CD8-positive, alpha-beta memory T cell (primary cell): Measurements from ENCODE around the gene DAP. TPM values are rescaled to one million over a fixed set of nuclear protein-coding genes. Genes with fewer than 3 reads are reported as not detected.

Source experiments
- CTCF ChIA-PET: fragments of 350-600 bp; sonication (Branson Sonifier 250); formaldehyde crosslinking; loops from one replicate; lab custom pipeline; 2021; ENCODE audit warnings: antibody characterized with exemption; lab: Charles Lee
- POLR2A ChIA-PET: fragments of 350-600 bp; sonication (Branson Sonifier 250); formaldehyde crosslinking; loops from one replicate; lab custom pipeline; 2021; ENCODE audit warnings: antibody characterized with exemption; lab: Charles Lee
- DNase-seq, 5 donors: peaks; one replicate each; pipeline versions ENCODE4 v3.0.0 to v3.0.0-alpha.2; 2020 to 2022; ENCODE audit warnings: mixed read lengths in 1 of 5
- H3K27ac ChIP-seq: one replicate; pipeline ENCODE4 v1.7.0; 2013; ENCODE audit warnings: low read depth, mild to moderate bottlenecking, low read length, moderate library complexity
- H3K27me3 ChIP-seq: 2 replicates; pipeline ENCODE4 v1.7.0; 2013; ENCODE audit warnings: low read length, mild to moderate bottlenecking; ENCODE audit not compliant: insufficient read depth, poor library complexity, severe bottlenecking
- H3K36me3 ChIP-seq: 2 replicates; pipeline ENCODE4 v1.7.0; 2013; ENCODE audit warnings: mild to moderate bottlenecking, low read length, moderate library complexity; ENCODE audit not compliant: insufficient read depth
- H3K4me1 ChIP-seq: 2 replicates; pipeline ENCODE4 v1.7.0; 2013; ENCODE audit warnings: mild to moderate bottlenecking, low read length, moderate library complexity; ENCODE audit not compliant: insufficient read depth
- H3K4me3 ChIP-seq: 2 replicates; pipeline ENCODE4 v1.7.0; 2013; ENCODE audit warnings: mild to moderate bottlenecking, low read length
- H3K9me3 ChIP-seq: 2 replicates; pipeline ENCODE4 v1.7.0; 2013; ENCODE audit warnings: mild to moderate bottlenecking, low read length
- H3K27ac Mint-ChIP-seq, 8 donors: one replicate each; pipeline ENCODE4 v1.8.0; 2020 to 2021; ENCODE audit warnings: mixed read lengths in 8 of 8, mild to moderate bottlenecking in 6 of 8, inconsistent platforms in 3 of 8, moderate library complexity in 3 of 8
- H3K27me3 Mint-ChIP-seq, 2 donors: one replicate each; pipeline ENCODE4 v1.8.0; 2020 to 2021; ENCODE audit warnings: mixed read lengths in 2 of 2, mild to moderate bottlenecking in 1 of 2, moderate library complexity in 1 of 2
- H3K36me3 Mint-ChIP-seq, 3 donors: one replicate each; pipeline ENCODE4 v1.8.0; 2020 to 2021; ENCODE audit warnings: mixed read lengths in 3 of 3, inconsistent platforms in 1 of 3, mild to moderate bottlenecking in 1 of 3
- H3K4me1 Mint-ChIP-seq, 3 donors: one replicate each; pipeline ENCODE4 v1.8.0; 2020 to 2021; ENCODE audit warnings: mixed read lengths in 3 of 3, inconsistent platforms in 1 of 3, mild to moderate bottlenecking in 1 of 3
- H3K4me3 Mint-ChIP-seq, 7 donors: one replicate each; pipeline ENCODE4 v1.8.0; 2020 to 2021; ENCODE audit warnings: mixed read lengths in 7 of 7, mild to moderate bottlenecking in 6 of 7, moderate library complexity in 4 of 7, inconsistent platforms in 2 of 7
- H3K9me3 Mint-ChIP-seq, 5 donors: one replicate each; pipeline ENCODE4 v1.8.0; 2020 to 2022; ENCODE audit warnings: mixed read lengths in 5 of 5, mild to moderate bottlenecking in 3 of 5, moderate library complexity in 2 of 5, inconsistent platforms in 1 of 5
- polyA plus RNA-seq: library from polyadenylated mRNA; unstranded; fragments of 300-500 nt; fragmentation: Illumina TruSeq; gene quantifications from one replicate; pipeline ENCODE4 v1.2.3, GENCODE V29; 2021
- total RNA-seq, 2 experiments: library from RNA; stranded (reverse); gene quantifications; one replicate each; pipeline ENCODE4 v1.2.3, GENCODE V29; 2021

DAP gene
- total and polyA plus RNA-seq, 3 experiments from 2014 or later: 60.0 to 73.7 (median 61.5) TPM

DNA sequence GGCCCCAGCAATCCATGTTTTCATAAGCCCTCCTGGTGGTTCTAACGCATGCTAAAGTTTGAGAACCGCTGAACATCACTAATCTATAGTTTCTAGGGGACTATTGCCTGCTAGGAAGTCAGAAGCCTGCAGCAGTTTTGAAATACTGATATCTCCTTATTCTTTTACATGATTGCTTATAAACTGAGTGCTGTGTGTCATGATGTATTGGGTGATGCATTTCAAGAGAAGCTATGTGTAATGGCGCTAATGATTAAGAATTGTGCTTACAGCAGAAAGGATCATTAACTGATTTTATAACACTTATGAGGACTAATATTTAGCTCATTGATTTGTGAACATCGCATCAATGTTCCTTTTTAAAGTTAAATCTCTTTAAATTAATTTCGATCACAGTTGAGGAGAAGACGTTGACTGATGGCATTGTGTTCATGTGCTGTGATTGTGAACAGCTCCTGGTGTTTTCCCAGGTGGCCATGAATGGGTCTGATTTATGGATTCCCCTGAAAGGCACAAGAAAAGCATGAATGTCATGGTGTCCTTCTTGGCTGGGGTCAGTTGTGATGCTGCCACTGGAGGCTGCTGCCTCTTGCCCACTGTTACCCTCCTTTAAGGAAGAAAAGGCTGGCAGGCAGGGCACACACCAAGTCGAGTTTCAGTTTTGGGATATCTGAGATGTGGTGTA is 12.0 kb upstream of the DAP start:
- no peaks in the 10 kb centered on the region for H3K4me1 Mint-ChIP-seq
- H3K36me3 Mint-ChIP-seq: no peaks in the 10 kb centered on the region
- peaks cover 5 to 46% of the 10 kb centered on the region in 2 donors for H3K27me3 Mint-ChIP-seq
- H3K27ac ChIP-seq: no peak overlapping the region
- no peaks in the 10 kb centered on the region for H3K36me3 ChIP-seq
- ChIA-PET CTCF (no interaction called here), POLR2A (interaction anchor here (0.6 kb wide), 1 partner anchor 204 kb away, joined by 3 read pairs; no protein-coding TSS in a partner anchor)
- H3K9me3 ChIP-seq: no peaks in the 10 kb centered on the region
- no peaks in the 10 kb centered on the region for H3K27me3 ChIP-seq
- no peak overlapping the region for H3K4me3 Mint-ChIP-seq
- no peaks in the 10 kb centered on the region for H3K9me3 Mint-ChIP-seq
- no peaks in the 10 kb centered on the region for H3K4me1 ChIP-seq
- peak overlapping the region in 1 of 8 donors; percentile 45 for H3K27ac Mint-ChIP-seq
- H3K4me3 ChIP-seq: no peak overlapping the region
- DNase-seq: no peak

DNA sequence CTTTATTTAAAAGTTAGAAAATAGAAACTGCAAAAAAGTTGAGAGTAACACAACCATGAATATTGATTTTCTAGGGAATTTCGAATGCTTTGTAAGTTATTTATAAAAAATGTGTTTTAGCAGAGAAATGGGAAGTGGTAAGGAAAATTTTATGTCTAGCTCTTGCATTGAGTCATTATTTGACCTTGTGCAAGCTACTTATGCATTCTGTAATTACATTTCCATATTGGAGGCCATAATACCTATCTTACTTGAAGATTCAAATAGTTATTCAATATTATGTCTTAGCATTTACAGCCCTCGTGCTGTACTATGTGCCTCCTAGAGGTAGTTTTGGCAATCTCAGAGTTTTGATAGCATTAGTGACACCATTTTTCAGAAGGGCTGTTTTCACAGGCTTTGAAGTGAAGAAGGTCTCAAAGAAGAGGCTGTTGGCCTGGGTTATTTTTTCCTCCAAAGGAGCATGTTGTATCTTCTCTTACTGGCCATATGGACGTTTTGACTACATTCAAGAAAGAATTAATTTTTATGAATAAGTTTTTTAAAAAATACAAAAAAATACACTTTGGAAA is 7.4 kb upstream of the DAP start:
- Mint-ChIP-seq H3K36me3 (no peaks in the 10 kb centered on the region), H3K27me3 (peaks cover 7 to 22% of the 10 kb centered on the region in 2 donors), H3K4me1 (no peaks in the 10 kb centered on the region), H3K4me3 (no peak overlapping the region), H3K27ac (no peak overlapping the region), H3K9me3 (no peaks in the 10 kb centered on the region)
- no peak overlapping the region for H3K27ac ChIP-seq
- DNase-seq: no peak
- H3K27me3 ChIP-seq: no peaks in the 10 kb centered on the region
- POLR2A ChIA-PET: no interaction called here
- H3K4me1 ChIP-seq: no peaks in the 10 kb centered on the region
- H3K4me3 ChIP-seq: no peak overlapping the region
- CTCF ChIA-PET: no interaction called here
- no peaks in the 10 kb centered on the region for H3K9me3 ChIP-seq
- no peaks in the 10 kb centered on the region for H3K36me3 ChIP-seq

DNA sequence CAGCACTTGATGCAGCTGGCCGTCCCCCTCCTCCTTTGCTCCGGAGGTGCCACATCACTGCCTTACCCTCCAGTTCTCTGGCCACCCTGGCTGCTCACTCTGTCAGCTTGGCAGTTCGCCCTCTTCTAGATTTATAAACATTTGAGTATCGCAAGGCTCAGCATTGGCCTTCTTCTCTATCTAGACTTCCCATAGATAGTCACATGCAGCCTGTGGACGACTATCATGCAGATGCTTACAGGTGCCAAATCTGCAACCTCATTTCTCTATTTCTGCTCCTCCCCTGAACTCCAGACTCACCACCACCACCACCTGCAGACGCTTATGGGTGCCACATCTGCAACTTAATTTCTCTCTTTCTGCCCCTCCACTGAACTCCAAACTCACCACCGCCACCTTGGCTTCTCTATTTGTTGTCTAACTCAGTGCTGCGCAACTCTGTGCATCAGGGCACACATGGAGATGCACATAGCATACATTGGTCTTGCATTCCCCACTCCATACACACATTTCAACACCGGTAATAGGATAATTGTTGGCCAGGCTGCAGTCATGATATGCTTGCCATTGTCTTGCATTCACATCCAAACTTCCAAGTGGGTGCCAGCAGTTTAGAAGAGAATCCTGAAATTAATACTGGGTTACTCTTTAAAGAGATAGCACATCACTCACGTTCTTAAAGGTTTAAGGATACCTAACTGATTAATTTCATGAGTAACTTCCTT is 1.9 kb upstream of the DAP start:
- no peaks in the 10 kb centered on the region for H3K27me3 ChIP-seq
- no peak overlapping the region for H3K27ac ChIP-seq
- H3K4me1 Mint-ChIP-seq: peaks cover 24 to 41% (median 39%) of the 10 kb centered on the region in 3 donors
- no peak for DNase-seq
- H3K4me1 ChIP-seq: peaks cover 23% of the 10 kb centered on the region
- no peaks in the 10 kb centered on the region for H3K9me3 ChIP-seq
- peaks cover 3 to 7% of the 10 kb centered on the region in 2 donors for H3K27me3 Mint-ChIP-seq
- H3K4me3 Mint-ChIP-seq: peak overlapping the region; percentile 21 to 94 (median 84)
- ChIA-PET CTCF (no interaction called here), POLR2A (no interaction called here)
- no peaks in the 10 kb centered on the region for H3K9me3 Mint-ChIP-seq
- no peaks in the 10 kb centered on the region for H3K36me3 ChIP-seq
- no peak overlapping the region for H3K4me3 ChIP-seq
- peak overlapping the region in 4 of 8 donors; percentile 80 to 91 (median 86) for H3K27ac Mint-ChIP-seq
- H3K36me3 Mint-ChIP-seq: peaks cover 0 to 4% (median 0%) of the 10 kb centered on the region in 3 donors

DNA sequence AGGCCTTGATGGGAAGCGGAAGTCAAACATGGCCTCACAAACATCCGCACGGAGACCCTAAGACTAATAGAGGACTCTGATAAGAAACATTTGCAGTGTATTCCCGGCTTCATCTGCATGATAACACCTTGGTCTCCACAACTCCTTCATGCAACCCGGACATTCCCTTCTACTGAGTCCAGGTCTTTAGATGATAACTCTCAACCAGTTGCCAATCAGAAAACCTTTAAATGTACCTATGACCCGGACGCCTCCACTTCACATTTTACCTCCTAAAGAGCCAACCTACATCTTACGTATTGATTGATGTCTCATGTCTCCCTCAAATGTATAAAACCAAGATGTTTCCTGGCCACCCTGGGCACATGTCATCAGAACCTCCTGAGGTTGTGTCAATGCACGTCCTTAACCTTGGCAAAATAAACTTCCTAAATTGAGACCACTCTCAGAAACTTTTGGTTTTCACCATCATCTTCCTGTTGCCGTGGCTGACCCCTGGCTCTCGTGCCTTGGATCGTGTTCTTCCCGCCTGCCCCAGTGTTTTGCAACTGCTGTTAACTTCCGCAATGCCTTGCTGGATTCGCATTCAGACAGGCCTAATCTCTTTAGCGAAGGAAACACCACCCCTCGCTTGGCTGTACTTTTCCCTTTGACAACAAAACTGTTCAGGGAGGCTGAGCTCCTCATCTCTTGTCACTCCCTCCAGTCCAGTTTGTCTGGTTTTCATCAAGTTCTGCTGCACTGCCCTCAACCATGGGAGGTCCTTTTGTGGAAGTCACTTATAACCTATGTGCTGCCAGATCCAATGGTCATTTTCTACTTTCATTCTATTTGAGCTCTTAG is 1.1 kb upstream of the DAP start:
- peak overlapping the region; percentile 80 for H3K27ac ChIP-seq
- peaks cover 3 to 7% of the 10 kb centered on the region in 2 donors for H3K27me3 Mint-ChIP-seq
- H3K27ac Mint-ChIP-seq: peak overlapping the region; percentile 67 to 92 (median 87)
- no peak for DNase-seq
- H3K4me1 Mint-ChIP-seq: peaks cover 30 to 49% (median 47%) of the 10 kb centered on the region in 3 donors
- H3K4me3 ChIP-seq: peak overlapping the region; percentile 79
- peaks cover 23% of the 10 kb centered on the region for H3K4me1 ChIP-seq
- H3K27me3 ChIP-seq: no peaks in the 10 kb centered on the region
- no peaks in the 10 kb centered on the region for H3K36me3 ChIP-seq
- ChIA-PET CTCF (no interaction called here), POLR2A (no interaction called here)
- peaks cover 0 to 6% (median 0%) of the 10 kb centered on the region in 3 donors for H3K36me3 Mint-ChIP-seq
- H3K4me3 Mint-ChIP-seq: peak overlapping the region; percentile 83 to 94 (median 89)
- H3K9me3 Mint-ChIP-seq: no peaks in the 10 kb centered on the region
- H3K9me3 ChIP-seq: no peaks in the 10 kb centered on the region

DNA sequence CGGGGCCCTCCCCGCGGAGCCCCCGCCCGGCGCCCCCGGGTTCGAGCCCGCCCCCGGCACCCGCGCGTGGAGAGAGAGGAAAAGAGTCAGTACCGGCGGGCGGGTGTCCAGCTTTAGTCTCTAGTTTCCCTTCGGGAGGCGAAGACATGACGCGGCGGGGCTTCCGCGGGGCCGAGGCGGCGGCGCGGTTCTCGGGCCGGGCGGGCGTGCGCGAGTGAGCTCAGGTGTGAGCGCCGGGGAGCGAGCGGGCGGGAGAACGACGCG is 181 bp downstream of the DAP start:
- H3K27me3 ChIP-seq: no peaks in the 10 kb centered on the region
- H3K27me3 Mint-ChIP-seq: peaks cover 2 to 3% of the 10 kb centered on the region in 2 donors
- no peak for DNase-seq
- no peaks in the 10 kb centered on the region for H3K9me3 Mint-ChIP-seq
- no peaks in the 10 kb centered on the region for H3K36me3 ChIP-seq
- peaks cover 0 to 7% (median under 1%) of the 10 kb centered on the region in 3 donors for H3K36me3 Mint-ChIP-seq
- peaks cover 41 to 62% (median 60%) of the 10 kb centered on the region in 3 donors for H3K4me1 Mint-ChIP-seq
- CTCF ChIA-PET: no interaction called here
- POLR2A ChIA-PET: interaction anchor here (0.8 to 0.9 kb wide), 3 partner anchors 127 to 510 kb away, joined by 3 to 5 read pairs (median 3); partner anchors contain the start of genes CCT5 and MARCHF6
- H3K9me3 ChIP-seq: no peaks in the 10 kb centered on the region
- H3K27ac ChIP-seq: peak overlapping the region; percentile 80
- H3K4me3 Mint-ChIP-seq: peak overlapping the region in 6 of 7 donors; percentile 44 to 94 (median 86)
- H3K27ac Mint-ChIP-seq: peak overlapping the region in 2 of 8 donors; percentile 29 to 80
- H3K4me1 ChIP-seq: peaks cover 28% of the 10 kb centered on the region
- no peak overlapping the region for H3K4me3 ChIP-seq

DNA sequence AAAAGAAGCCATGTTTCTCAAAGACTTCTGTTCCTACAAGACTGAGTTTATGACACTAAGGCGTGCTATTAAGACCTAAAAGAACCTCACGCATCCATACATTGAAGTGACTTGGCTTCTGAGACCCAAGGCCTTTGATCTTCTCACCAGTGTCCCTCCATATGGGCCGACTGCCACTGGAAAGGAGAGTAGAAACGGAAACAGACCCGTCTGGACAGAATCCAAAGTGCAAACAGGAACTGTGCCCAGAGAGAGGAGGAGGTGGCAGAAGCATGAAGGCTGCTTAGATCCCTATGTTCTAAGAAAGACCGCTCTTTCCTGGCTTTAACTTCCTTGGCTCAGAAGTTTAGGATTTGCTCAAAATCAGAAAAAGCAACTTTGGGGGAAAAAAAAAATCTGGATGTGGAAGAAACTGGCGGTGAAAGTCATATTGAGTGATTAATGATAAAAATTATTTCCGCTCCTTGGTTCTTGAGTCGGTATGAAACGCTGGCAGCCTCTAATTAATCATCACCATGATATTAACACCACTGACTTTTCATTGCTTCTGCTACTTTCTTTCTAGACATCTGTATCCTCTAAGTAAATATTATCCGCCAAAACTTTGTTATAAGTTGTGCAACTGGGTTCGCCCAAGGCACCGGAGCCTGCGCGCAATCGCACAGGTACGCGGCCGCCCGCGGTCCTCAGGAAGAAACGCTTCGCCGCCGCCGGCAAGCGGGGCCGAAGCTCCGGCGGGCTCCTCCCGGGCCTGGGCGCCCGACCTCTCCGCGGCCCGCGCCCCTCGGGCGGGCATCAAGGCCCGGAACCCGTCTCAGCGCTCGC is 726 bp downstream of the DAP start:
- Histone ChIP-seq H3K27ac (peak overlapping the region; percentile 80), H3K9me3 (no peaks in the 10 kb centered on the region), H3K36me3 (no peaks in the 10 kb centered on the region), H3K27me3 (no peaks in the 10 kb centered on the region), H3K4me3 (peak overlapping the region; percentile 81), H3K4me1 (peaks cover 28% of the 10 kb centered on the region)
- ChIA-PET POLR2A (interaction anchor here (0.8 to 0.9 kb wide), 3 partner anchors 127 to 510 kb away, joined by 3 to 5 read pairs (median 3); partner anchors contain the start of genes CCT5 and MARCHF6), CTCF (no interaction called here)
- Mint-ChIP-seq H3K4me3 (peak overlapping the region; percentile 89 to 96 (median 93)), H3K4me1 (peaks cover 45 to 68% (median 65%) of the 10 kb centered on the region in 3 donors), H3K36me3 (peaks cover 2 to 11% (median 4%) of the 10 kb centered on the region in 3 donors), H3K9me3 (no peaks in the 10 kb centered on the region), H3K27ac (peak overlapping the region; percentile 74 to 95 (median 90)), H3K27me3 (peaks cover 0 to 2% of the 10 kb centered on the region in 2 donors)
- peak in 3 of 5 donors; percentile 2 to 31 (median 6) for DNase-seq

DNA sequence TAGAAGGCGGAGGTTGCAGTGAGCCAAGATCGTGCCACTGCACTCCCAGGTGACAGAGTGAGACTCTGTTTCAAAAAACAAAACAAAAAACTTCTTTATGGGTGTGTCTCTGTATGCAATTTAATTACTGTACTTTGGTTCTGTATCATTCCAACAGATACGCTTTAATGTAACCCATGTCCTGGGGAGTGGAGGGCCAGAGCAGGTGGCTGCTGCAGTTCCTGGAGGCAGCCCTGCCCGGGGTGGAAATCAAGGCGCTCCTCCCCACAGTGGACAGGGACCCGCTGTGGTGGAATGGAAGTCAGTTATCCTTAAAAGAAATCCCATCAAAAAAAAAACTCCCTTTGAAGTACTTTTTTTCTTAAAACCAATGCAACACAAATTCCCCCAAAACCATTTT is 1.9 kb downstream of the DAP start:
- H3K4me1 ChIP-seq: peaks cover 28% of the 10 kb centered on the region
- ChIA-PET POLR2A (no interaction called here), CTCF (no interaction called here)
- H3K27ac ChIP-seq: no peak overlapping the region
- no peak overlapping the region for H3K4me3 ChIP-seq
- H3K4me1 Mint-ChIP-seq: peaks cover 50 to 74% (median 68%) of the 10 kb centered on the region in 3 donors
- H3K36me3 ChIP-seq: no peaks in the 10 kb centered on the region
- H3K27ac Mint-ChIP-seq: peak overlapping the region in 3 of 8 donors; percentile 32 to 80 (median 63)
- H3K4me3 Mint-ChIP-seq: peak overlapping the region; percentile 39 to 78 (median 73)
- H3K36me3 Mint-ChIP-seq: peaks cover 4 to 17% (median 4%) of the 10 kb centered on the region in 3 donors
- H3K9me3 ChIP-seq: no peaks in the 10 kb centered on the region
- H3K27me3 ChIP-seq: no peaks in the 10 kb centered on the region
- peaks cover 0 to 2% of the 10 kb centered on the region in 2 donors for H3K27me3 Mint-ChIP-seq
- no peaks in the 10 kb centered on the region for H3K9me3 Mint-ChIP-seq
- no peak for DNase-seq
